ENCODE results near the gene PACS1.

The PACS1 gene

GRCh38 chr11:66282468-66283455 lies 212.7 kb downstream of the PACS1 start:
- CTCF ChIA-PET = interaction anchor here (0.6 to 2.9 kb wide), 9 partner anchors 8 to 681 kb away, joined by 3 to 9 read pairs (median 3); partner anchors contain the start of genes RAB1B, SLC29A2 and TMEM151A
- DNase-seq (ENCODE audit: extremely low spot score) = peak; percentile 97
- POLR2A ChIA-PET = interaction anchor here (1.0 to 1.6 kb wide), 2 partner anchors 10 to 15 kb away, joined by 3 to 5 read pairs; no protein-coding TSS in a partner anchor
- TF ChIP-seq LEF1 (IDR thresholded peaks at IDR 0.05; ENCODE audit: borderline replicate concordance) (no peak), ARNT (IDR thresholded peaks at IDR 0.05) (no peak), HDGF (IDR thresholded peaks at IDR 0.05; ENCODE audit: borderline replicate concordance) (no peak), SUZ12 (IDR thresholded peaks at IDR 0.05) (no peak), FOXA1 (IDR thresholded peaks at IDR 0.05) (no peak), ELF4 (IDR thresholded peaks at IDR 0.05) (no peak), BHLHE40 (IDR thresholded peaks at IDR 0.05; ENCODE audit: borderline replicate concordance) (no peak), FOXM1 (IDR thresholded peaks at IDR 0.05; ENCODE audit: borderline replicate concordance) (no peak), L3MBTL2 (conservative IDR thresholded peaks at IDR 0.05) (no peak), TARDBP (IDR thresholded peaks at IDR 0.05) (no peak), ZNF384 (IDR thresholded peaks at IDR 0.05) (no peak)

GRCh38 chr11:66283461-66284105 lies 213.5 kb downstream of the PACS1 start:
- ChIA-PET CTCF (interaction anchor here (0.9 to 2.9 kb wide), 5 partner anchors 7 to 88 kb away, joined by 3 to 9 read pairs (median 4); partner anchors contain the start of genes SLC29A2 and TMEM151A), POLR2A (interaction anchor here (1.4 kb wide), 1 partner anchor 15 kb away, joined by 4 read pairs; the partner anchor contains the start of gene RAB1B)
- TF ChIP-seq LEF1 (IDR thresholded peaks at IDR 0.05; ENCODE audit: borderline replicate concordance) (no peak), CTBP1 (IDR thresholded peaks at IDR 0.05; ENCODE audit: borderline replicate concordance) (no peak), SUZ12 (IDR thresholded peaks at IDR 0.05) (no peak), FOXM1 (IDR thresholded peaks at IDR 0.05; ENCODE audit: borderline replicate concordance) (no peak)
- DNase-seq (ENCODE audit: extremely low spot score) = no peak

- no peak for TF ChIP-seq TARDBP (IDR thresholded peaks at IDR 0.05)
- no peak for TF ChIP-seq ZNF384 (IDR thresholded peaks at IDR 0.05)
- no peak for TF ChIP-seq NFRKB (IDR thresholded peaks at IDR 0.05)
- TF ChIP-seq ARNT (IDR thresholded peaks at IDR 0.05) = no peak
- CTCF ChIA-PET = interaction anchor here (2.9 kb wide), 1 partner anchor 28 kb away, joined by 9 read pairs; no protein-coding TSS in a partner anchor
- no peak for DNase-seq (ENCODE audit: extremely low spot score)
- POLR2A ChIA-PET = interaction anchor here (1.4 kb wide), 1 partner anchor 16 kb away, joined by 4 read pairs; the partner anchor contains the start of gene RAB1B
Observed at GRCh38 chr11:66284526-66285078, 214.5 kb downstream of the PACS1 start.

- ChIA-PET POLR2A (interaction anchor here (0.7 to 1.1 kb wide), 2 partner anchors 9 to 29 kb away, joined by 4 read pairs; no protein-coding TSS in a partner anchor), CTCF (interaction anchor here (0.6 kb wide), 2 partner anchors 40 to 131 kb away, joined by 3 to 4 read pairs; no protein-coding TSS in a partner anchor)
- no peak for DNase-seq (ENCODE audit: extremely low spot score)
- no peak for TF ChIP-seq FOXM1 (IDR thresholded peaks at IDR 0.05; ENCODE audit: borderline replicate concordance)
- no peak for TF ChIP-seq ELF4 (IDR thresholded peaks at IDR 0.05)
- no peak for TF ChIP-seq FOXK2 (IDR thresholded peaks at IDR 0.05)
- no peak for TF ChIP-seq L3MBTL2 (conservative IDR thresholded peaks at IDR 0.05)
- TF ChIP-seq ARNT (IDR thresholded peaks at IDR 0.05) = no peak
- no peak for TF ChIP-seq PKNOX1 (IDR thresholded peaks at IDR 0.05)
- TF ChIP-seq HDGF (IDR thresholded peaks at IDR 0.05; ENCODE audit: borderline replicate concordance) = no peak
- TF ChIP-seq NFRKB (IDR thresholded peaks at IDR 0.05) = no peak
- TF ChIP-seq SUZ12 (IDR thresholded peaks at IDR 0.05) = no peak
- no peak for TF ChIP-seq LEF1 (IDR thresholded peaks at IDR 0.05; ENCODE audit: borderline replicate concordance)
- TF ChIP-seq CTBP1 (IDR thresholded peaks at IDR 0.05; ENCODE audit: borderline replicate concordance) = no peak
- no peak for TF ChIP-seq BHLHE40 (IDR thresholded peaks at IDR 0.05; ENCODE audit: borderline replicate concordance)
- no peak for TF ChIP-seq FOXA1 (IDR thresholded peaks at IDR 0.05)
- no peak for TF ChIP-seq ZNF384 (IDR thresholded peaks at IDR 0.05)
- TF ChIP-seq SP1 (IDR thresholded peaks at IDR 0.05) = no peak
- TF ChIP-seq TARDBP (IDR thresholded peaks at IDR 0.05) = no peak
Observed at GRCh38 chr11:66285250-66285947, 215.3 kb downstream of the PACS1 start.

- ChIA-PET POLR2A (interaction anchor here (0.9 to 4.3 kb wide), 3 partner anchors 19 to 71 kb away, joined by 3 to 24 read pairs (median 4); partner anchors contain the start of gene RAB1B), CTCF (interaction anchor here (0.5 to 1.0 kb wide), 2 partner anchors 25 to 77 kb away, joined by 3 read pairs; no protein-coding TSS in a partner anchor)
- DNase-seq (ENCODE audit: extremely low spot score) = no peak
- no peak for TF ChIP-seq NFRKB (IDR thresholded peaks at IDR 0.05)
- no peak for TF ChIP-seq LEF1 (IDR thresholded peaks at IDR 0.05; ENCODE audit: borderline replicate concordance)
Observed at GRCh38 chr11:66286699-66287098, 216.6 kb downstream of the PACS1 start.

GRCh38 chr11:66287211-66287888 lies 217.3 kb downstream of the PACS1 start:
- CTCF ChIA-PET = interaction anchor here (1.0 to 1.2 kb wide), 2 partner anchors 24 to 34 kb away, joined by 3 to 4 read pairs; no protein-coding TSS in a partner anchor
- TF ChIP-seq PKNOX1 (IDR thresholded peaks at IDR 0.05) (no peak), L3MBTL2 (conservative IDR thresholded peaks at IDR 0.05) (no peak), TARDBP (IDR thresholded peaks at IDR 0.05) (no peak), ZNF384 (IDR thresholded peaks at IDR 0.05) (no peak), NFRKB (IDR thresholded peaks at IDR 0.05) (no peak)
- no peak for DNase-seq (ENCODE audit: extremely low spot score)
- POLR2A ChIA-PET = interaction anchor here (0.9 to 4.3 kb wide), 2 partner anchors 19 to 71 kb away, joined by 3 to 24 read pairs; partner anchors contain the start of gene RAB1B

Data from HEK293T (cell line).